ENCODE measurements around the gene PALLD. TPM values are rescaled to one million over a fixed set of nuclear protein-coding genes. Genes with fewer than 3 reads are reported as not detected.
A peak's percentile ranks its signal among the peaks of the same experiment; 100 is the strongest.

The PALLD gene
- total RNA-seq, 1 donor from 2014 or later, result 396 TPM

DNA sequence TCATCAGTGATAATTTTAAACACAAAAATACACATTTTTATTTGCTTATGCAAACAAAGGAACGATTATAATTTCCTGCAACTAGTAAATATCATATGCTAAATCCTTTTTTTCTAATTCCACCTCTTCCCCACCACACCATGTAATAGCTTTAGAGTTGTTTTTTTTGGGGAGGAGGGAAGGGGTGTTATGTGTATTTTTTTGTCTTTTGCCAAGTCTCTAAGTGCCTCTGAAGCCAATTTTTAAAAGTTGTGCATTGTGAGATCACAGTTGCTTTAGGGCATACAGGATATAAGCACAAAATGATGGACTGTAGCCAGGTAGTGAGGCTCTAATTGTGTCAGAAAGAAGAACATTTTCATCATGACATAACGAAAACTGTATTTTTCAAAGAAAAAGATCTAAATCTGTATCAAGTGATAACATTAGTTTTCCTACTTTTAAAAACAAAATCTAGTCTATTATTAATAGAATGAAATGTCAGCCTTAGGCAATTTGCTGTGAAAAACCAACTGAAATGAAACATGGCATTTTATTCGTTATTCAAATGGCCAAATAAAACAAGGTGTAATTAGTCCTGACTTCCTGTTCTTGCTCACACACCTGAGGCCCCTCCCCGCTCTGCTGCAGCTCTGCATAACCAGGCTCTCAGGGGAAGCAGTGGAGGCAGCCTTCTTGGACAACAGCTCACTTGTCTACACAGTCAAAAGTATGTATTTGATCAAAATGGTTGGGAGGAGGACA, 157.4 kb downstream of the PALLD start:
- peaks cover 90% of the 10 kb centered on the region for H3K4me1 Mint-ChIP-seq (ENCODE audit: unreplicated experiment)
- no peaks in the 10 kb centered on the region for H3K9me3 Mint-ChIP-seq (ENCODE audit: unreplicated experiment)
- H3K4me3 Mint-ChIP-seq (ENCODE audit: unreplicated experiment), result no peak overlapping the region
- H3K27ac Mint-ChIP-seq (ENCODE audit: unreplicated experiment), result peak overlapping the region; percentile 85
- no peak for DNase-seq (ENCODE audit: extremely low spot score, unreplicated experiment)
- peaks cover 14% of the 10 kb centered on the region for H3K36me3 Mint-ChIP-seq (ENCODE audit: unreplicated experiment)
- TF ChIP-seq, protein P1, sequence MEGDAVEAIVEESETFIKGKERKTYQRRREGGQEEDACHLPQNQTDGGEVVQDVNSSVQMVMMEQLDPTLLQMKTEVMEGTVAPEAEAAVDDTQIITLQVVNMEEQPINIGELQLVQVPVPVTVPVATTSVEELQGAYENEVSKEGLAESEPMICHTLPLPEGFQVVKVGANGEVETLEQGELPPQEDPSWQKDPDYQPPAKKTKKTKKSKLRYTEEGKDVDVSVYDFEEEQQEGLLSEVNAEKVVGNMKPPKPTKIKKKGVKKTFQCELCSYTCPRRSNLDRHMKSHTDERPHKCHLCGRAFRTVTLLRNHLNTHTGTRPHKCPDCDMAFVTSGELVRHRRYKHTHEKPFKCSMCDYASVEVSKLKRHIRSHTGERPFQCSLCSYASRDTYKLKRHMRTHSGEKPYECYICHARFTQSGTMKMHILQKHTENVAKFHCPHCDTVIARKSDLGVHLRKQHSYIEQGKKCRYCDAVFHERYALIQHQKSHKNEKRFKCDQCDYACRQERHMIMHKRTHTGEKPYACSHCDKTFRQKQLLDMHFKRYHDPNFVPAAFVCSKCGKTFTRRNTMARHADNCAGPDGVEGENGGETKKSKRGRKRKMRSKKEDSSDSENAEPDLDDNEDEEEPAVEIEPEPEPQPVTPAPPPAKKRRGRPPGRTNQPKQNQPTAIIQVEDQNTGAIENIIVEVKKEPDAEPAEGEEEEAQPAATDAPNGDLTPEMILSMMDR (IDR thresholded peaks at IDR 0.05), result no peak
- no peaks in the 10 kb centered on the region for H3K27me3 Mint-ChIP-seq (ENCODE audit: unreplicated experiment)

DNA sequence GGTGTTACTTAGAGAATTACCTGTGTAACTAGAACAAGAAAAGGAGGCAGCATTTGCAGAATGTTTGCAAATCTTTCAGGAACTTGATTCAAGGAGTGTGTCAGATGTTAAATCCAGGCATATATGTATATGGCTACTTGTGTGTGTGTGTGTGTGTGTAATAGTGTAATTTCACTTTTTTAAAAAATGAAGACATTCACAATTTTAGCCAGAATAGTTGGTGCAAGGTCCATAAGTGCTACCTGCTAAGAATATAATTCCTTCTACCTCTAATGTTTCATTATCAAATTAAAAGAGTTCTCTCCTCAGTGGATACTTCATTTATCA, 158.0 kb downstream of the PALLD start:
- no peak for DNase-seq (ENCODE audit: extremely low spot score, unreplicated experiment)
- H3K27ac Mint-ChIP-seq (ENCODE audit: unreplicated experiment), result peak overlapping the region; percentile 85
- H3K9me3 Mint-ChIP-seq (ENCODE audit: unreplicated experiment), result no peaks in the 10 kb centered on the region
- peaks cover 93% of the 10 kb centered on the region for H3K4me1 Mint-ChIP-seq (ENCODE audit: unreplicated experiment)
- no peaks in the 10 kb centered on the region for H3K27me3 Mint-ChIP-seq (ENCODE audit: unreplicated experiment)
- H3K36me3 Mint-ChIP-seq (ENCODE audit: unreplicated experiment), result peaks cover 15% of the 10 kb centered on the region
- TF ChIP-seq, protein P1 (IDR thresholded peaks at IDR 0.05), result no peak
- peak overlapping the region; percentile 37 for H3K4me3 Mint-ChIP-seq (ENCODE audit: unreplicated experiment)

DNA sequence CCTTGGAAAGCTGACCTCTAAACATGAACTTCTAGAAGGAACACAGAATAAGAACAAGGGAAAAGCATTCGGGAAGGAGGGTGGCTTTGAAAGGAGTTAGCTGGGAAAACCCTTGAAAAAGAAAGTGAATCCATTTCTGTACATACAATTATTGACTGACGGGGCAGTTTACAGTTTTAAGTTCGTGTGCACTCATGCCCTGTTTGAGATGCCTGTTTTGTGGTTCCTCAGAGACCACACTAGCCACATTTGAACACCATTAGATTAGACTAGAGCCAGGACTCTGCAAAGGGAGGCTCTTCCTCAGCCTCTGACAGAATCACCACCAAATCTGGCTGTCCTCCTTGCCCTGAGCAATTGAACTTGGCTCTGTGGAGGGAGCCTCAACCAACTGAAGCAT, 158.3 kb downstream of the PALLD start:
- Mint-ChIP-seq H3K27ac (ENCODE audit: unreplicated experiment) (peak overlapping the region; percentile 85), H3K36me3 (ENCODE audit: unreplicated experiment) (peaks cover 14% of the 10 kb centered on the region), H3K9me3 (ENCODE audit: unreplicated experiment) (no peaks in the 10 kb centered on the region), H3K4me1 (ENCODE audit: unreplicated experiment) (peaks cover 96% of the 10 kb centered on the region), H3K27me3 (ENCODE audit: unreplicated experiment) (no peaks in the 10 kb centered on the region), H3K4me3 (ENCODE audit: unreplicated experiment) (peak overlapping the region; percentile 37)
- TF ChIP-seq, protein P1 (IDR thresholded peaks at IDR 0.05), result no peak
- DNase-seq (ENCODE audit: extremely low spot score, unreplicated experiment), result no peak

DNA sequence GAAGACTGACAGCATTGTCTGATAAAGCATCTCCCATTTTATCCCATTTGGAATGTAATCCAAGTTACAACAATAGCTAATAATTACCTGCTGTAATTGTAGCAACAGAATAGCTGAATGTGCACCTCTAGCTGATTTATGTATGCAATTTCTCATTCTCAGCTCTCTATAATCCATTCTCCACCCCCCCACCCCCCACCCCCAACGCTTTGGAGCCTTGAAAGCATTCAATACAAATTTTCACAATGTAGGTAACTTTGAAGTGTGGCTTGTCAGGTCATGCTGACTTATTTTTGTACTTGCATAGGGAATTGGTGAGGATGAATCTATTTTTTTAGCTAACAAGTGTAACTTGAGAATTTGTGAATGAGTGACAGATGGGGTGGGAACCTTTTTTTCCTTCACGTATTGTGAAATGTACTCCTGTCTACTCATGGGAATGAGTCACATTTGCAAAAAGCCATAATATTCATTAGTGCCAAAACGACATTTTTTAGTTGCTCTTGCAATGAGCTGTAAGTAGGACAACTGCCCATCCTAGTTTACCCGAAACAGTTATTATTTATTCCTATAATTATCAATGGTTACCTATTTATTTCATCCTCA, 159.3 kb downstream of the PALLD start:
- TF ChIP-seq, protein P1 (IDR thresholded peaks at IDR 0.05), result no peak
- H3K4me3 Mint-ChIP-seq (ENCODE audit: unreplicated experiment), result no peak overlapping the region
- peak overlapping the region; percentile 82 for H3K27ac Mint-ChIP-seq (ENCODE audit: unreplicated experiment)
- peaks cover 13% of the 10 kb centered on the region for H3K36me3 Mint-ChIP-seq (ENCODE audit: unreplicated experiment)
- peaks cover 96% of the 10 kb centered on the region for H3K4me1 Mint-ChIP-seq (ENCODE audit: unreplicated experiment)
- no peaks in the 10 kb centered on the region for H3K9me3 Mint-ChIP-seq (ENCODE audit: unreplicated experiment)
- no peak for DNase-seq (ENCODE audit: extremely low spot score, unreplicated experiment)
- H3K27me3 Mint-ChIP-seq (ENCODE audit: unreplicated experiment), result no peaks in the 10 kb centered on the region

DNA sequence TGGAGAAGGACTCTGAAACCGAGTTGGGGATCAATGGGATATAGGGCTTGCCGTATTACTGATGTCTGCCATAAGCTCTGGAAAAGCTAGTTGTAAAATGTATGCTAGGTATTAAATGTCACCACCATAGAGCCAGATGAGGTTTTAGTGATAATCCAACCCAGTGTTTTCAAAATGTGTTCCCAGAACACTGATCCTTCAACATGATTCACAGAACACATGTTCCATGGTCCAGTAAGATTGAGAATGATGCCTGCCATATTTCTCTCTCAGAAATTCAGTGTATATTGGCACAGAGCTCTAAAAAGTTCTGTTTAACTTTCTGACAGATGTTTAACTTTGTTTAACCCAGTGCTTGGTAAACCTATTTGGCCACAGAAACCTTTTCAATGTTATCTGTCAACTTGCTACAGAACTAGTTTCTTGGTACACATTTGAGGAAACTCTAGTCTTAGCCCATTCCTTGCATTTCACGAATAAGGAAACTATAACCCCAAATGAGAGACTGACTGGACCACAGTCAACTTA, 160.2 kb downstream of the PALLD start:
- TF ChIP-seq, protein P1 (IDR thresholded peaks at IDR 0.05), result no peak
- H3K36me3 Mint-ChIP-seq (ENCODE audit: unreplicated experiment), result peaks cover 13% of the 10 kb centered on the region
- no peaks in the 10 kb centered on the region for H3K9me3 Mint-ChIP-seq (ENCODE audit: unreplicated experiment)
- H3K4me3 Mint-ChIP-seq (ENCODE audit: unreplicated experiment), result peak overlapping the region; percentile 1
- DNase-seq (ENCODE audit: extremely low spot score, unreplicated experiment), result no peak
- peaks cover 96% of the 10 kb centered on the region for H3K4me1 Mint-ChIP-seq (ENCODE audit: unreplicated experiment)
- peak overlapping the region; percentile 82 for H3K27ac Mint-ChIP-seq (ENCODE audit: unreplicated experiment)
- no peaks in the 10 kb centered on the region for H3K27me3 Mint-ChIP-seq (ENCODE audit: unreplicated experiment)

Measured in osteocyte (in vitro differentiated cells).